Immature natural killer cell (primary cell): ENCODE measurements around the gene ZC3HAV1. TPM values are rescaled to one million over a fixed set of nuclear protein-coding genes. Genes with fewer than 3 reads are reported as not detected.
"Not testable (repeated sequence)": the region's sequence is repeated elsewhere in the genome, so short reads cannot be mapped to it uniquely, and the experiment has no call there.

Experiments used
- DNase-seq, 3 donors: peaks; one replicate each; pipeline ENCODE4 v3.0.0; 2022; ENCODE audit warnings: mixed read lengths in 1 of 3
- H3K27ac Mint-ChIP-seq, 6 donors: one replicate each; pipeline ENCODE4 v1.8.0; 2020; ENCODE audit warnings: mixed read lengths in 6 of 6, mild to moderate bottlenecking in 5 of 6, inconsistent platforms in 4 of 6, moderate library complexity in 3 of 6
- H3K27me3 Mint-ChIP-seq, 3 donors: one replicate each; pipeline ENCODE4 v1.8.0; 2020 to 2021; ENCODE audit warnings: low read depth in 3 of 3, mild to moderate bottlenecking in 3 of 3, mixed read lengths in 3 of 3, moderate library complexity in 3 of 3, inconsistent platforms in 1 of 3
- H3K36me3 Mint-ChIP-seq, 3 donors: one replicate each; pipeline ENCODE4 v1.8.0; 2020; ENCODE audit warnings: mixed read lengths in 3 of 3, inconsistent platforms in 2 of 3, mild to moderate bottlenecking in 2 of 3
- H3K4me1 Mint-ChIP-seq, 2 donors: one replicate each; pipeline ENCODE4 v1.8.0; 2020; ENCODE audit warnings: inconsistent platforms in 2 of 2, mild to moderate bottlenecking in 2 of 2, mixed read lengths in 2 of 2, moderate library complexity in 1 of 2
- H3K4me3 Mint-ChIP-seq, 5 donors: one replicate each; pipeline ENCODE4 v1.8.0; 2020; ENCODE audit warnings: mild to moderate bottlenecking in 5 of 5, mixed read lengths in 5 of 5, inconsistent platforms in 3 of 5, moderate library complexity in 3 of 5
- H3K9me3 Mint-ChIP-seq, 6 donors: one replicate each; pipeline ENCODE4 v1.8.0; 2020; ENCODE audit warnings: mild to moderate bottlenecking in 6 of 6, mixed read lengths in 6 of 6, inconsistent platforms in 4 of 6, moderate library complexity in 3 of 6
- polyA plus RNA-seq, 3 donors: library from polyadenylated mRNA; unstranded; fragments of 300-500 nt; fragmentation: Illumina TruSeq; gene quantifications; one replicate each; pipeline ENCODE4 v1.2.3, GENCODE V29; 2021

ZC3HAV1 gene
- polyA plus RNA-seq, 3 donors from 2014 or later: 69.4 to 121 (median 74.5) TPM

GRCh38 chr7:139035586-139036353 is 73.8 kb downstream of the ZC3HAV1 start, which contains the start of gene ZC3HAV1L:
Gene ZC3HAV1L, minus strand, starts transcription at chr7:139036042. Its CDS starts 25 bp downstream, at chr7:139036017.
- H3K36me3 Mint-ChIP-seq: no peaks in the 10 kb centered on the region

GRCh38 chr7:139034855-139035585 is 74.5 kb downstream of the ZC3HAV1 start:
- Mint-ChIP-seq H3K36me3 (no peaks in the 10 kb centered on the region), H3K4me3 (peak overlapping the region; percentile 60 to 81 (median 69)), H3K4me1 (peaks cover 8 to 11% of the 10 kb centered on the region in 2 donors), H3K27me3 (peaks cover 4 to 8% (median 8%) of the 10 kb centered on the region in 3 donors), H3K27ac (no peak overlapping the region), H3K9me3 (no peaks in the 10 kb centered on the region)
- no peak for DNase-seq

More at GRCh38 chr7:139035586-139036353, 73.8 kb downstream of the ZC3HAV1 start, which contains the start of gene ZC3HAV1L:
- no peak within 1 kb of the TSS for H3K27ac Mint-ChIP-seq
- peak; percentile 33 to 44 (median 43) for DNase-seq
- peaks cover 4 to 11% (median 8%) of the 10 kb centered on the region in 3 donors for H3K27me3 Mint-ChIP-seq
- no peaks in the 10 kb centered on the region for H3K9me3 Mint-ChIP-seq
- peaks cover 12 to 14% of the 10 kb centered on the region in 2 donors for H3K4me1 Mint-ChIP-seq
- peak within 1 kb of the TSS; percentile 62 to 81 (median 70) for H3K4me3 Mint-ChIP-seq

DNA sequence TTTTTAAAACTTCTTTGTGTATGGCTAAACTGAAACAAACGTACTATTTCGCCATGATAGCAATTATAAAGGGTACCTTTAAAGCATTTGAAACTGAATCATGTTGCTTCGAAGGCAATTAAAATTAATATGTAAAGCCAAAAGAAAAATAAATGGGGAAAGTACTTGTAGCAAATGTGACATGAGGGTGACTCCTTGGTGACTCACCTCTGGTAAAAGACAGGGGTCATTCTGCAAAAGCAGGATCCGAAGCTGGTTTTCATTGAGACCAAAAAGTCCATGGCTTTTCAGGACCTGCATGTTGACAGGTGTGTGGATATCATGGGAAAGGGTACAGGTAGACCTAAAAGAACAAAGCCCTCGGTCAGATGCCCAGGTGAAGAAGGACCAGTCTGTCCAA is 75.2 kb downstream of the ZC3HAV1 start:
- H3K27ac Mint-ChIP-seq: no peak overlapping the region
- H3K27me3 Mint-ChIP-seq: peaks cover 4 to 6% (median 5%) of the 10 kb centered on the region in 3 donors
- H3K36me3 Mint-ChIP-seq: no peaks in the 10 kb centered on the region
- DNase-seq: no peak
- peaks cover 7 to 8% of the 10 kb centered on the region in 2 donors for H3K4me1 Mint-ChIP-seq
- no peaks in the 10 kb centered on the region for H3K9me3 Mint-ChIP-seq
- H3K4me3 Mint-ChIP-seq: peak overlapping the region; percentile 60 to 81 (median 69)

DNA sequence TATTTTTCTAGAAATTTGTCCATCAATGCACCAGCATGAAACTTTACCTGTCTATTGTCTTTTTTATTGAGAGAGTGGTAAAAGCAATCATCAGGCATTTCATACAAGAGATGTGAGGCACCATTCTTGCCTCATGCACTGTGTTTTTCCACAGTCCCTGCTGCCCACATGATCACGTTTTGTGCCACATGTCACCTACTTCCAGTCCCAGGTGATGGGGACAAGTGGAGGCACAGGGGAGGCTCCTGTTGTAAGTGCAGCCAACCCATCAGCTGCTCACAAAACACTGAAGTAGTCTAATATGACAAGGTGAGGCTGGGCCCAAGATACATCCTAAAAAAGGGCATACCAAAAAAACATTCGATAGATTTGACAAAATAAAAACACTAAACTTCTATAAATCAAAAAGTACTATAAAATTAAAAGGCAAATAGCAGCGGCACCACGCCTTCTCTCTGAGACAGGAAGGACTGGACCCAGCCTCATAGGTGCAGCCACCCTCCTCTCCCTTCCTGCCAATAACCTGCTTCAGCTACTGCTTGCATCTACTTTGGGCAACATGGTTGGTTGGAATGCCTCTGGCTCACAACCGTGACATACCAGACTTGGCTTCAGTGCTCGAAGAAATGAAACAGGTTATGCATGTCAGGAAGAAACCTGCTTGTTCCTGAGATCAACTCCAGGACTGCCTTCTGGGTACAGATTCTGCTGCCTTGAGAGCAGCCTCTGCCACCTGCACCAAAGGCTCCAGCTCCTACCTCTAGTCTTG is 76.0 kb downstream of the ZC3HAV1 start:
- no peak overlapping the region for H3K27ac Mint-ChIP-seq
- peaks cover 4 to 5% (median 4%) of the 10 kb centered on the region in 3 donors for H3K27me3 Mint-ChIP-seq
- no peaks in the 10 kb centered on the region for H3K36me3 Mint-ChIP-seq
- no peak overlapping the region for H3K4me3 Mint-ChIP-seq
- H3K9me3 Mint-ChIP-seq: no peaks in the 10 kb centered on the region
- H3K4me1 Mint-ChIP-seq: peaks cover 7 to 8% of the 10 kb centered on the region in 2 donors
- DNase-seq: no peak

- no peak for DNase-seq
- Mint-ChIP-seq H3K27me3 (peaks cover 4 to 5% (median 4%) of the 10 kb centered on the region in 3 donors), H3K9me3 (no peaks in the 10 kb centered on the region), H3K4me1 (peaks cover 7 to 8% of the 10 kb centered on the region in 2 donors), H3K4me3 (no peak overlapping the region), H3K27ac (no peak overlapping the region), H3K36me3 (no peaks in the 10 kb centered on the region)
Measured at GRCh38 chr7:139032473-139032872, 77.0 kb downstream of the ZC3HAV1 start.

DNA sequence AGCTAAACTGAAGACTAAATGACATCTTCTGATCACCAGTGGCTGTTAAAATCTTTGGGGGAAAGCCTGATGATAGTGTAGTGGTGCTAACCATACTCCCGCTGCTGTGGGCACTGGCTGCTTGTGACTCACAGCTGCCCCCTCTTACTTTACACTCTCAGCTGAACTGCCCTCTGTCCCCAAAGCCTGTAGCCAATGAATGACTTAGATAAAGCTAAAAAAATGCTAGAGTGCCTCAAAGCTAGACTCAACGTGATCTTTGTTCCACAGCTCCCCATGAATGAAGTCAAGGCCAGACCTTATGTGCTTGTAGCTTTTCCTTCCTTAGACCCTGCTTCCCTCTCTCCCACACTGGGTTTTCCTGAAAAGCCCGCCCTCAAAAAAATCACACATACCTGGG is 80.2 kb downstream of the ZC3HAV1 start:
- H3K27ac Mint-ChIP-seq: no peak overlapping the region

GRCh38 chr7:139026551-139026950 is 83.0 kb downstream of the ZC3HAV1 start:
- Mint-ChIP-seq H3K4me1 (no peaks in the 10 kb centered on the region), H3K36me3 (no peaks in the 10 kb centered on the region), H3K27ac (no peak overlapping the region), H3K4me3 (no peak overlapping the region), H3K27me3 (no peaks in the 10 kb centered on the region), H3K9me3 (no peaks in the 10 kb centered on the region)
- no peak for DNase-seq

More for the DNA sequence above, 80.2 kb downstream of the ZC3HAV1 start:
- H3K4me1 Mint-ChIP-seq: peaks cover 1 to 3% of the 10 kb centered on the region in 2 donors
- no peaks in the 10 kb centered on the region for H3K9me3 Mint-ChIP-seq
- peaks cover 2 to 5% (median 4%) of the 10 kb centered on the region in 3 donors for H3K27me3 Mint-ChIP-seq
- DNase-seq: no peak
- H3K36me3 Mint-ChIP-seq: no peaks in the 10 kb centered on the region
- no peak overlapping the region for H3K4me3 Mint-ChIP-seq

DNA sequence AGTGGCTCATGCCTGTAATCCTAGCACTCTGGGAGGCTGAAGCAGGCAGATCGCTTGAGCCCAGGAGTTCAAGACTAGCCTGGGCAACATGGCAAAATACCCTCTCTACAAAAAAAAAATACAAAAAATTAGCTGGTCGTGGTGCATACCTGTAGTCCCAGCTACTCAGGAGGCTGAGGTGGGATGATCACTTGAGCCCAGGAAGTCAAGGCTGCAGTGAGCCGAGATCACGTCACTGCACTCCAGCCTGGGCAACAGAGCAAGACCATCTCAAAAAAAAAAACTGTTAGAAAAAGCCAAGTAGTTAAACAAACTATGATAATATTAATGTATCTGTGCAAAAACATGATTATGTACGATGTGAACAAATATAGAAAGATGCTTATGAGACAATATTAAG is 83.7 kb downstream of the ZC3HAV1 start:
- not testable (repeated sequence) for H3K27me3 Mint-ChIP-seq, H3K4me3 Mint-ChIP-seq, H3K9me3 Mint-ChIP-seq, H3K27ac Mint-ChIP-seq, H3K4me1 Mint-ChIP-seq, H3K36me3 Mint-ChIP-seq, DNase-seq

GRCh38 chr7:139023076-139023475 is 86.4 kb downstream of the ZC3HAV1 start:
- H3K36me3 Mint-ChIP-seq: no peaks in the 10 kb centered on the region

GRCh38 chr7:139022286-139022685 is 87.2 kb downstream of the ZC3HAV1 start:
- H3K9me3 Mint-ChIP-seq: no peaks in the 10 kb centered on the region
- DNase-seq: no peak
- no peak overlapping the region for H3K27ac Mint-ChIP-seq
- no peaks in the 10 kb centered on the region for H3K36me3 Mint-ChIP-seq
- H3K27me3 Mint-ChIP-seq: peaks cover 0 to 3% (median 0%) of the 10 kb centered on the region in 3 donors
- H3K4me1 Mint-ChIP-seq: peaks cover 0 to 2% of the 10 kb centered on the region in 2 donors
- no peak overlapping the region for H3K4me3 Mint-ChIP-seq

More at GRCh38 chr7:139023076-139023475, 86.4 kb downstream of the ZC3HAV1 start:
- no peak for DNase-seq
- no peaks in the 10 kb centered on the region for H3K9me3 Mint-ChIP-seq
- no peak overlapping the region for H3K4me3 Mint-ChIP-seq
- H3K4me1 Mint-ChIP-seq: no peaks in the 10 kb centered on the region
- H3K27ac Mint-ChIP-seq: no peak overlapping the region
- peaks cover 0 to 3% (median 0%) of the 10 kb centered on the region in 3 donors for H3K27me3 Mint-ChIP-seq

- Mint-ChIP-seq H3K4me3 (no peak overlapping the region), H3K9me3 (no peaks in the 10 kb centered on the region), H3K27me3 (peaks cover 0 to 4% (median 2%) of the 10 kb centered on the region in 3 donors), H3K36me3 (no peaks in the 10 kb centered on the region), H3K27ac (no peak overlapping the region), H3K4me1 (peaks cover 0 to 4% of the 10 kb centered on the region in 2 donors)
- no peak for DNase-seq
Measured at GRCh38 chr7:139018910-139019309, 90.6 kb downstream of the ZC3HAV1 start.

- Mint-ChIP-seq H3K36me3 (no peaks in the 10 kb centered on the region), H3K27ac (no peak overlapping the region), H3K9me3 (no peaks in the 10 kb centered on the region), H3K4me3 (no peak overlapping the region), H3K4me1 (peaks cover 0 to 4% of the 10 kb centered on the region in 2 donors), H3K27me3 (peaks cover 0 to 4% (median 2%) of the 10 kb centered on the region in 3 donors)
- peak; percentile 53 to 67 (median 60) for DNase-seq
Measured at GRCh38 chr7:139016931-139017511, 92.5 kb downstream of the ZC3HAV1 start.

GRCh38 chr7:139011373-139011772 is 98.1 kb downstream of the ZC3HAV1 start:
- no peaks in the 10 kb centered on the region for H3K4me1 Mint-ChIP-seq
- DNase-seq: no peak
- peaks cover 0 to 6% (median 3%) of the 10 kb centered on the region in 3 donors for H3K27me3 Mint-ChIP-seq
- no peak overlapping the region for H3K27ac Mint-ChIP-seq
- H3K4me3 Mint-ChIP-seq: no peak overlapping the region
- H3K36me3 Mint-ChIP-seq: no peaks in the 10 kb centered on the region
- no peaks in the 10 kb centered on the region for H3K9me3 Mint-ChIP-seq
